GM18519 (cell line): ENCODE results near the gene EHMT1.
"Not testable (repeated sequence)": the region's sequence is repeated elsewhere in the genome, so short reads cannot be mapped to it uniquely, and the experiment has no call there.

Experiments used
- ATAC-seq: cut with Tn5 transposase; IDR thresholded peaks from one replicate; pipeline ENCODE4 v1.9.1; 2021; ENCODE audit warnings: mild to moderate bottlenecking, moderate library complexity; ENCODE audit not compliant: unreplicated experiment, low FRiP score

EHMT1 gene

GRCh38 chr9:137777761-137778160, 159.0 kb downstream of the EHMT1 start:
- no peak for ATAC-seq

- no peak for ATAC-seq
These were observed 159.5 kb downstream of the EHMT1 start for GRCh38 chr9:137778336-137778735.

- ATAC-seq = no peak
These were observed 160.1 kb downstream of the EHMT1 start for GRCh38 chr9:137778914-137779313.

GRCh38 chr9:137780031-137780430, 161.2 kb downstream of the EHMT1 start:
- not testable (repeated sequence) for ATAC-seq

- no peak for ATAC-seq
These were observed 163.2 kb downstream of the EHMT1 start for GRCh38 chr9:137781906-137782585.

- ATAC-seq = no peak
These were observed 164.7 kb downstream of the EHMT1 start for GRCh38 chr9:137783521-137783920.

GRCh38 chr9:137784046-137784445, 165.2 kb downstream of the EHMT1 start:
- no peak for ATAC-seq

GRCh38 chr9:137784641-137785513, 166.1 kb downstream of the EHMT1 start:
- ATAC-seq = no peak

- ATAC-seq = no peak
These were observed 166.9 kb downstream of the EHMT1 start for GRCh38 chr9:137785704-137786161.

- no peak for ATAC-seq
These were observed 167.7 kb downstream of the EHMT1 start for GRCh38 chr9:137786511-137786920.

- ATAC-seq = no peak
These were observed 168.6 kb downstream of the EHMT1 start for GRCh38 chr9:137787381-137787780.

GRCh38 chr9:137787786-137788505, 169.1 kb downstream of the EHMT1 start:
- no peak for ATAC-seq

- ATAC-seq = no peak
These were observed 169.9 kb downstream of the EHMT1 start for GRCh38 chr9:137788561-137789294.

- ATAC-seq = no peak
These were observed 170.6 kb downstream of the EHMT1 start for GRCh38 chr9:137789295-137789895.

- no peak for ATAC-seq
These were observed 173.1 kb downstream of the EHMT1 start for GRCh38 chr9:137791947-137792346.

- ATAC-seq = no peak
These were observed 174.5 kb downstream of the EHMT1 start for GRCh38 chr9:137793196-137793841.

- ATAC-seq = no peak
These were observed 176.4 kb downstream of the EHMT1 start for GRCh38 chr9:137795156-137795666.

- no peak for ATAC-seq
These were observed 178.7 kb downstream of the EHMT1 start for GRCh38 chr9:137797206-137798120.
